HepG2 (cell line): ENCODE measurements around the gene ARHGAP21. TPM values are rescaled to one million over a fixed set of nuclear protein-coding genes. Genes with fewer than 3 reads are reported as not detected.

Experiments used
- AKNA ChIP-seq: sonication (generic); formaldehyde crosslinking; IDR thresholded peaks from 2 replicates; pipeline ENCODE4 v1.4.0; 2020; ENCODE audit warnings: missing genetic modification reagents, borderline replicate concordance
- ATF7 ChIP-seq, 2 experiments: fragments of 450-650 bp in 1 of 2; sonication (generic) in 1 of 2; formaldehyde crosslinking in 1 of 2; IDR thresholded peaks; 2 replicates each; pipeline versions ENCODE4 v1.4.0 to v1.6.1; 2016 to 2020; ENCODE audit warnings: antibody characterized with exemption in 1 of 2, mild to moderate bottlenecking in 1 of 2, missing genetic modification reagents in 1 of 2
- GTF2F1 ChIP-seq: fragments of 150-350 bp; IDR thresholded peaks from 2 replicates; pipeline ENCODE4 v1.6.1; 2014; ENCODE audit warnings: low read length
- NCOR1 ChIP-seq: fragments of 200-600 bp; sonication (generic); IDR thresholded peaks from 2 replicates; pipeline ENCODE4 v1.7.0; 2017; ENCODE audit warnings: antibody characterized with exemption, low read length, borderline replicate concordance
- NFYB ChIP-seq: sonication (generic); formaldehyde crosslinking; IDR thresholded peaks from 2 replicates; pipeline ENCODE4 v1.4.0; 2020; ENCODE audit warnings: missing genetic modification reagents
- NR2C2 ChIP-seq: sonication (generic); formaldehyde crosslinking; IDR thresholded peaks from 2 replicates; pipeline ENCODE4 v1.4.0; 2020; ENCODE audit warnings: missing genetic modification reagents, mild to moderate bottlenecking, moderate library complexity, borderline replicate concordance
- PAF1 ChIP-seq: IDR thresholded peaks from 2 replicates; pipeline ENCODE4 v1.6.1; 2016; ENCODE audit warnings: missing genetic modification reagents, missing compliant biosample characterization
- RFXANK ChIP-seq: IDR thresholded peaks from 2 replicates; pipeline ENCODE4 v1.6.1; 2016
- ZFP36L2 ChIP-seq: sonication (generic); formaldehyde crosslinking; IDR thresholded peaks from 2 replicates; pipeline ENCODE4 v1.4.0; 2020; ENCODE audit warnings: missing genetic modification reagents
- ZNF207 ChIP-seq: fragments of 450-650 bp; IDR thresholded peaks from 2 replicates; pipeline ENCODE4 v1.6.1; 2016; ENCODE audit warnings: antibody characterized with exemption, borderline replicate concordance
- ZNF230 ChIP-seq: sonication (generic); formaldehyde crosslinking; IDR thresholded peaks from 2 replicates; pipeline ENCODE4 v1.4.0; 2020; ENCODE audit warnings: mild to moderate bottlenecking, missing genetic modification reagents
- ZNF501 ChIP-seq: sonication (generic); formaldehyde crosslinking; IDR thresholded peaks from 2 replicates; pipeline ENCODE4 v1.5.1; 2020; ENCODE audit warnings: mild to moderate bottlenecking, moderate library complexity, missing genetic modification reagents
- ZNF652 ChIP-seq: IDR thresholded peaks from 2 replicates; pipeline ENCODE4 v1.6.1; 2016; ENCODE audit warnings: low read depth, borderline replicate concordance
- ZNF883 ChIP-seq: sonication (generic); formaldehyde crosslinking; IDR thresholded peaks from 2 replicates; pipeline ENCODE4 v1.5.1; 2020; ENCODE audit warnings: mild to moderate bottlenecking, missing genetic modification reagents; ENCODE audit errors: not compliant biosample characterization
- polyA plus RNA-seq, 8 experiments: library from polyadenylated mRNA; depleted of rRNA in 3 of 8; stranded (reverse) in 7 of 8; unstranded in 1 of 8; fragments of >200 nt; fragmentation: Illumina TruSeq in 4 of 8; extraction: Trizol in 4 of 8; gene quantifications; 2 replicates each; pipeline versions ENCODE4 v1.2.1 to v1.2.3, GENCODE V29; 2011 to 2016; ENCODE audit warnings: low read depth in 4 of 8, missing spikeins in 1 of 8, mixed read lengths in 1 of 8; ENCODE audit not compliant: insufficient read depth in 1 of 8
- total RNA-seq, 5 experiments: library from RNA; depleted of rRNA; stranded (reverse); fragments of >200 nt; fragmentation: Illumina TruSeq; extraction: Trizol; gene quantifications; 2 replicates each; pipeline ENCODE4 v1.2.3, GENCODE V29; 2016; ENCODE audit warnings: low read depth in 1 of 5
- TF ChIP-seq, protein P1 (sequence below): sonication (generic); formaldehyde crosslinking; IDR thresholded peaks from 2 replicates; pipeline ENCODE4 v1.5.0; 2020; ENCODE audit warnings: missing genetic modification reagents
- TF ChIP-seq, protein P2 (sequence below): sonication (generic); formaldehyde crosslinking; IDR thresholded peaks from 2 replicates; pipeline ENCODE4 v1.8.1; 2023; ENCODE audit warnings: missing genetic modification reagents, inconsistent platforms, borderline replicate concordance
- TF ChIP-seq, protein P3 (sequence below): sonication (generic); formaldehyde crosslinking; IDR thresholded peaks from 2 replicates; pipeline ENCODE4 v1.4.0; 2020; ENCODE audit warnings: missing genetic modification reagents

Gene ARHGAP21
- total and polyA plus RNA-seq, 2 of the 13 experiments (the other 11 are each of a cell fraction or from before 2014, with no cell fraction given) = 23.9 to 26.6 TPM

DNA sequence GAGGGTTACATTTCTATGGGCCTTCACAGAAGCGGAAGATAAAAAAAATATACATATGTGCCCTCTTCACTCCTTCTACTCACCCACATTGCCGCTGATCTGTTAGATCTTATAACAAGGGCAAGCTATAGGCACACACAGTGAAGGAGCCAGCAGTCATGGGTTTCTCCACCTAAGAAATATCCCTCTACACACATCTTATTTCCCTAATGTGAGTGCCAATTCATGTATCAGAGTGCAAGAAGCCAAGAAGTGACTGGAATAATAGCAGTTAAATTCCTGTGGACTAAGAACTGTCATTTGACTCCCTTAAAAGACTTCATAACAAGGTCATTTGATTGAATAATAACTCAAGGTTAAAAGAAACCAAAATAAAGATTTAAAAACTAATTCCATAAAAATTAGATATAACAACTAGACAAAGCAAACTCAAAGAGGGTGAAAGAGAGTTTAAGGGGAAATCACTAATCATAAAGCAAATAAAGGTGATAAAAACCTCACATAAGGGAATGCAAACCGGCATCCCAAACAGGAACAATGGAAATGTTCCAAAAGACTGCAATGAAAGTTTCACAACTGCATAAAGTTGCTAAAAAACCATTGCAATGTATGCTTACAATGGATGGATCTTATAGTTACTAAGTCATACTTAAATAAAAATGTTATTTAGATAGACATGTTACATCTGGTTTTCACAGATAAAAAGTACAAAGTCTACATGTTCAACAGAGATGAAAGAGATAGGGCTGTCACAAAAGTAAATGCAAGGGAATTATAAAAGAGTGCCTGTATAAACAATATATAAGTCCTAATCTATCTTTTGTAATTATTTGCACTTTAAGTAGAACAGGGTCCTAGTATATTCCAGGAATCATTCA is 42.8 kb downstream of the ARHGAP21 start (continued):
- TF ChIP-seq ZFP36L2 (no peak), AKNA (CRISPR knock-in tag) (no peak), ZNF652 (CRISPR knock-in tag) (no peak), ZNF207 (no peak), ZNF883 (no peak), PAF1 (CRISPR knock-in tag) (no peak), RFXANK (CRISPR knock-in tag) (no peak), NFYB (CRISPR knock-in tag) (no peak), GTF2F1 (no peak), ATF7 (IDR thresholded peaks at IDR 0.05) (no peak), ATF7 (CRISPR knock-in tag; IDR thresholded peaks at IDR 0.05) (no peak), NCOR1 (peak; percentile 67; the same call in 1 of the 2 replicates), ZNF230 (CRISPR knock-in tag) (no peak), ZNF501 (CRISPR knock-in tag) (no peak), NR2C2 (CRISPR knock-in tag) (no peak)
- TF ChIP-seq, protein P1, sequence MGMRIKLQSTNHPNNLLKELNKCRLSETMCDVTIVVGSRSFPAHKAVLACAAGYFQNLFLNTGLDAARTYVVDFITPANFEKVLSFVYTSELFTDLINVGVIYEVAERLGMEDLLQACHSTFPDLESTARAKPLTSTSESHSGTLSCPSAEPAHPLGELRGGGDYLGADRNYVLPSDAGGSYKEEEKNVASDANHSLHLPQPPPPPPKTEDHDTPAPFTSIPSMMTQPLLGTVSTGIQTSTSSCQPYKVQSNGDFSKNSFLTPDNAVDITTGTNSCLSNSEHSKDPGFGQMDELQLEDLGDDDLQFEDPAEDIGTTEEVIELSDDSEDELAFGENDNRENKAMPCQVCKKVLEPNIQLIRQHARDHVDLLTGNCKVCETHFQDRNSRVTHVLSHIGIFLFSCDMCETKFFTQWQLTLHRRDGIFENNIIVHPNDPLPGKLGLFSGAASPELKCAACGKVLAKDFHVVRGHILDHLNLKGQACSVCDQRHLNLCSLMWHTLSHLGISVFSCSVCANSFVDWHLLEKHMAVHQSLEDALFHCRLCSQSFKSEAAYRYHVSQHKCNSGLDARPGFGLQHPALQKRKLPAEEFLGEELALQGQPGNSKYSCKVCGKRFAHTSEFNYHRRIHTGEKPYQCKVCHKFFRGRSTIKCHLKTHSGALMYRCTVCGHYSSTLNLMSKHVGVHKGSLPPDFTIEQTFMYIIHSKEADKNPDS (CRISPR knock-in tag) = no peak
- TF ChIP-seq, protein P2, sequence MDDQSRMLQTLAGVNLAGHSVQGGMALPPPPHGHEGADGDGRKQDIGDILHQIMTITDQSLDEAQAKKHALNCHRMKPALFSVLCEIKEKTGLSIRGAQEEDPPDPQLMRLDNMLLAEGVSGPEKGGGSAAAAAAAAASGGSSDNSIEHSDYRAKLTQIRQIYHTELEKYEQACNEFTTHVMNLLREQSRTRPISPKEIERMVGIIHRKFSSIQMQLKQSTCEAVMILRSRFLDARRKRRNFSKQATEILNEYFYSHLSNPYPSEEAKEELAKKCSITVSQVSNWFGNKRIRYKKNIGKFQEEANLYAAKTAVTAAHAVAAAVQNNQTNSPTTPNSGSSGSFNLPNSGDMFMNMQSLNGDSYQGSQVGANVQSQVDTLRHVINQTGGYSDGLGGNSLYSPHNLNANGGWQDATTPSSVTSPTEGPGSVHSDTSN (CRISPR knock-in tag) = no peak
- TF ChIP-seq, protein P3, sequence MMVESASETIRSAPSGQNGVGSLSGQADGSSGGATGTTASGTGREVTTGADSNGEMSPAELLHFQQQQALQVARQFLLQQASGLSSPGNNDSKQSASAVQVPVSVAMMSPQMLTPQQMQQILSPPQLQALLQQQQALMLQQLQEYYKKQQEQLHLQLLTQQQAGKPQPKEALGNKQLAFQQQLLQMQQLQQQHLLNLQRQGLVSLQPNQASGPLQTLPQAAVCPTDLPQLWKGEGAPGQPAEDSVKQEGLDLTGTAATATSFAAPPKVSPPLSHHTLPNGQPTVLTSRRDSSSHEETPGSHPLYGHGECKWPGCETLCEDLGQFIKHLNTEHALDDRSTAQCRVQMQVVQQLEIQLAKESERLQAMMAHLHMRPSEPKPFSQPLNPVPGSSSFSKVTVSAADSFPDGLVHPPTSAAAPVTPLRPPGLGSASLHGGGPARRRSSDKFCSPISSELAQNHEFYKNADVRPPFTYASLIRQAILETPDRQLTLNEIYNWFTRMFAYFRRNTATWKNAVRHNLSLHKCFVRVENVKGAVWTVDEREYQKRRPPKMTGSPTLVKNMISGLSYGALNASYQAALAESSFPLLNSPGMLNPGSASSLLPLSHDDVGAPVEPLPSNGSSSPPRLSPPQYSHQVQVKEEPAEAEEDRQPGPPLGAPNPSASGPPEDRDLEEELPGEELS (CRISPR knock-in tag) = peak; percentile 27; the same call in 1 of the 2 replicates
